Endodermal cell (in vitro differentiated cells): ENCODE results near the gene XG. TPM values are rescaled to one million over a fixed set of nuclear protein-coding genes. Genes with fewer than 3 reads are reported as not detected.
A peak's percentile ranks its signal among the peaks of the same experiment; 100 is the strongest.

ENCODE experiments used
- DNase-seq: peaks from one replicate; pipeline ENCODE4 v3.0.0-alpha.2; 2017
- H3K27ac ChIP-seq: 2 replicates; pipeline ENCODE4 v1.5.1; 2013; ENCODE audit warnings: mild to moderate bottlenecking, low read depth, low read length, moderate library complexity
- H3K27me3 ChIP-seq: 2 replicates; pipeline ENCODE4 v1.6.1; 2013; ENCODE audit warnings: mild to moderate bottlenecking, low read length, moderate library complexity; ENCODE audit not compliant: insufficient read depth, control insufficient read depth, poor library complexity, severe bottlenecking
- H3K36me3 ChIP-seq: 2 replicates; pipeline ENCODE4 v1.7.0; 2013; ENCODE audit warnings: mild to moderate bottlenecking, low read length, moderate library complexity; ENCODE audit not compliant: control insufficient read depth, insufficient read depth
- H3K4me1 ChIP-seq: one replicate; pipeline ENCODE4 v1.7.0; 2013; ENCODE audit warnings: low read length; ENCODE audit not compliant: control insufficient read depth, insufficient read depth
- H3K4me3 ChIP-seq: 2 replicates; pipeline ENCODE4 v1.5.1; 2013; ENCODE audit warnings: mild to moderate bottlenecking, low read length, moderate library complexity
- H3K9ac ChIP-seq: 2 replicates; pipeline ENCODE4 v1.6.1; 2013; ENCODE audit warnings: mild to moderate bottlenecking, low read length, moderate library complexity; ENCODE audit not compliant: poor library complexity, severe bottlenecking; ENCODE audit errors: extremely low read depth
- H3K9me3 ChIP-seq: 2 replicates; pipeline ENCODE4 v1.6.1; 2013; ENCODE audit warnings: mild to moderate bottlenecking, low read length, moderate library complexity; ENCODE audit not compliant: control insufficient read depth
- H3K27ac Mint-ChIP-seq: 2 replicates; pipeline ENCODE4 v1.8.0; 2020; ENCODE audit warnings: mixed read lengths
- H3K27me3 Mint-ChIP-seq: 2 replicates; pipeline ENCODE4 v1.8.0; 2021; ENCODE audit warnings: mild to moderate bottlenecking, mixed read lengths; ENCODE audit not compliant: insufficient read depth
- H3K36me3 Mint-ChIP-seq: 2 replicates; pipeline ENCODE4 v1.8.0; 2020; ENCODE audit warnings: low read depth, mixed read lengths
- H3K4me1 Mint-ChIP-seq: 2 replicates; pipeline ENCODE4 v1.8.0; 2020; ENCODE audit warnings: mixed read lengths
- H3K4me3 Mint-ChIP-seq: 2 replicates; pipeline ENCODE4 v1.8.0; 2020; ENCODE audit warnings: mild to moderate bottlenecking, moderate library complexity, mixed read lengths
- H3K9me3 Mint-ChIP-seq: 2 replicates; pipeline ENCODE4 v1.8.0; 2020; ENCODE audit warnings: mild to moderate bottlenecking, mixed read lengths
- CTCF ChIP-seq: fragments of 200-600 bp; sonication (generic); conservative IDR thresholded peaks from 2 replicates; pipeline ENCODE4 v1.5.0; 2021; ENCODE audit warnings: antibody characterized with exemption, mild to moderate bottlenecking
- WGBS, 2 experiments: methylation state at CpG; one replicate each; pipeline versions ENCODE4 v1.1.5 to v1.1.7; 2013; ENCODE audit warnings: missing lambda C conversion rate in 2 of 2, mixed read lengths in 1 of 2; ENCODE audit not compliant: insufficient coverage in 1 of 2, insufficient read length in 1 of 2; 5-methylcytosine and 5-hydroxymethylcytosine counted together
- total RNA-seq, 2 donors: library from RNA; stranded (reverse); fragmentation: NEBNext Ultra II Directional in 1 of 2; extraction: Animal tissue kit (Norgen Biotek cat#: 25700) in 1 of 2; gene quantifications; 2 replicates in 1 of 2; 3 replicates in 1 of 2; pipeline ENCODE4 v1.2.1, GENCODE V29; 2021

The XG gene
- total RNA-seq, 2 donors from 2014 or later = 1.1 to 1.3 TPM

DNA sequence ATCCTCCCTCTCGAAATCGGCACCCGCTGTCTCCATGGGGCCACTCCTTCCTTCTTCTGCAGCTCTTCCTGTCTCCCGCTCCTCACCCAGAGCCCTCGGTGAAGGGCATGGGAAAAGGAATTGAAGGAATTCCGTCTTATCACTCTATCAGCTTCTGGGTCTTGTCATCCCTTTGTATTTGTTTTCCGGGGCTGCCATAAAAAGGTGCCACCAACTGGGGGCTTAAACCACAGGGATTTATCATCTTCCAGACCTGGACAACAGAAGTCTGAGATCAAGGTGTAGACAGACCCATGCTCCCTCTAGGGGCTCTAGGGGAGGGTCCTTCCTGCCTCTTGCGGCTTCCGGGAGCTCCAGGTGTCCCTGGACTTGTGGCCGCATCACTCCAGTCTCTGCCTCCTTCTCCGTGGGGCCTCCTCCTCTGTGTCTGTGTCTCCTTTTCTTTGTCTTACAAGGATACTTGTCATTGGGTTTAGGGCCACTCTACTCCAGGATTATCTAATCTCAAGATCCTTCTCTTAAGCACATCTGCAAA, 36.7 kb upstream of the XG start:
- peaks cover 25% of the 10 kb centered on the region for H3K4me1 Mint-ChIP-seq
- H3K4me3 ChIP-seq = no peak overlapping the region
- peak overlapping the region; percentile 22 for H3K27ac Mint-ChIP-seq
- H3K9ac ChIP-seq = no peak overlapping the region
- H3K27me3 ChIP-seq = no peaks in the 10 kb centered on the region
- H3K4me1 ChIP-seq = peaks cover 9% of the 10 kb centered on the region
- WGBS, 2 experiments = 76 to 86% methylated on average over 6 to 11 of the region's 11 CpGs
- no peaks in the 10 kb centered on the region for H3K27me3 Mint-ChIP-seq
- peak; percentile 78 for DNase-seq
- peak; percentile 32 for TF ChIP-seq CTCF
- no peaks in the 10 kb centered on the region for H3K9me3 ChIP-seq
- peaks cover 59% of the 10 kb centered on the region for H3K36me3 Mint-ChIP-seq
- peaks cover 65% of the 10 kb centered on the region for H3K36me3 ChIP-seq
- H3K27ac ChIP-seq = no peak overlapping the region
- H3K9me3 Mint-ChIP-seq = peaks cover 14% of the 10 kb centered on the region
- peak overlapping the region; percentile 5 for H3K4me3 Mint-ChIP-seq

DNA sequence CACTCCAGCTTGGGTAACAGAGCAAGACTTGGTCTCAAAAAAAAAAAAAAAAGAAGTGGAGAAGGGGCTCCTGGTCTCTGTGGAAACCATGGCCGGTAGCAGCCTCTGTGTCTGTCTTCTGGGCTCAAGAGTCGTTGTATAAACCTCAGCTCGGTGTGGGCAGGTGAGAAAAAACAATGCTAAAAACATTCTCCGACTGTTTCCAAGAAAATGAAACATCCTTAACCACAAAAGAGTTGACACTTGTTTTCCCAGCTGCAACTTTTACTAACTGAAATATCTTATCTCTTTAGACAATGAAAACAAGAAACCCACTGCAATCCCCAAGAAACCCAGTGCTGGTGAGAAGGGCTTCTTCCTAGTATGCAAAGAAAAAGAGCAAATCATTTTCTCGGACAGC, 34.5 kb upstream of the XG start:
- Histone ChIP-seq H3K9ac (no peak overlapping the region), H3K4me3 (no peak overlapping the region), H3K4me1 (peaks cover 9% of the 10 kb centered on the region), H3K9me3 (peaks cover 8% of the 10 kb centered on the region), H3K27ac (no peak overlapping the region), H3K27me3 (no peaks in the 10 kb centered on the region), H3K36me3 (peaks cover 87% of the 10 kb centered on the region)
- H3K9me3 Mint-ChIP-seq = peaks cover 14% of the 10 kb centered on the region
- H3K36me3 Mint-ChIP-seq = peaks cover 73% of the 10 kb centered on the region
- WGBS, 2 experiments = 98 to 100% methylated on average over 1 to 5 of the region's 5 CpGs
- TF ChIP-seq CTCF = no peak
- H3K27me3 Mint-ChIP-seq = no peaks in the 10 kb centered on the region
- H3K4me3 Mint-ChIP-seq = no peak overlapping the region
- H3K27ac Mint-ChIP-seq = no peak overlapping the region
- H3K4me1 Mint-ChIP-seq = peaks cover 20% of the 10 kb centered on the region
- DNase-seq = no peak

DNA sequence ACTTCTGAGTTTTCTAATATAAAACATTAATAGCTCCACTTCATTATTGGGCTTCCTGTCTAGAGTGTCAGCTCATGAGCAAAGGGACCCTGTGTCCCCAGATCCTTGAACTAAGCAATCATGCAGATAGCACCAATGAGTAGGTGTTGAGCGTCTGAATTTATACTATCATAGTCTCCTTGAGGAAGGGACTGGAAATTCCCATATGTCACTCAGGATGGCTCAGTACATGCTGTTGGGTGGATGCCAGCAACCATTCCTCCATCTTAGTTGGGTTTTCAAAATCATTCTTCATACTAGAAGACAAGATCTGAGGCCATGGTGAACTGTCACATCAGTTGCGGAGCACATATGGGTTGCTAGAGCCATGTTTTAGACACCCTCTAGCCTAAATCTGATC, 33.0 kb upstream of the XG start:
- WGBS, 2 experiments = 100% methylated on average over 2 of the region's 2 CpGs

More for the DNA sequence above, 33.0 kb upstream of the XG start:
- Histone ChIP-seq H3K36me3 (peaks cover 87% of the 10 kb centered on the region), H3K4me3 (no peak overlapping the region), H3K27me3 (no peaks in the 10 kb centered on the region), H3K4me1 (peaks cover 3% of the 10 kb centered on the region), H3K9me3 (peaks cover 18% of the 10 kb centered on the region), H3K9ac (no peak overlapping the region), H3K27ac (no peak overlapping the region)
- Mint-ChIP-seq H3K9me3 (peaks cover 18% of the 10 kb centered on the region), H3K36me3 (peaks cover 88% of the 10 kb centered on the region), H3K4me1 (peaks cover 20% of the 10 kb centered on the region), H3K27me3 (no peaks in the 10 kb centered on the region), H3K4me3 (no peak overlapping the region), H3K27ac (no peak overlapping the region)
- DNase-seq = no peak
- TF ChIP-seq CTCF = no peak
